HG02623 (cell line): ENCODE results near the gene GNB5.

Experiments
- ATAC-seq: cut with Tn5 transposase; IDR thresholded peaks from one replicate; pipeline ENCODE4 v1.9.1; 2021; ENCODE audit warnings: moderate library complexity; ENCODE audit not compliant: unreplicated experiment

The GNB5 gene

GRCh38 chr15:52115598-52116427 is 75.4 kb downstream of the GNB5 start:
- no peak for ATAC-seq

GRCh38 chr15:52114261-52115055 is 76.7 kb downstream of the GNB5 start:
- ATAC-seq = no peak

GRCh38 chr15:52113708-52114107 is 77.5 kb downstream of the GNB5 start:
- ATAC-seq = no peak

GRCh38 chr15:52113235-52113634 is 78.0 kb downstream of the GNB5 start:
- ATAC-seq = no peak

- no peak for ATAC-seq
Observed at GRCh38 chr15:52112203-52112750, 78.9 kb downstream of the GNB5 start.

GRCh38 chr15:52111517-52112202 is 79.5 kb downstream of the GNB5 start:
- no peak for ATAC-seq

GRCh38 chr15:52109559-52110451 is 81.4 kb downstream of the GNB5 start:
- peak; percentile 41 for ATAC-seq

- ATAC-seq = no peak
Observed at GRCh38 chr15:52107238-52107637, 84.0 kb downstream of the GNB5 start.

GRCh38 chr15:52106641-52107040 is 84.6 kb downstream of the GNB5 start:
- ATAC-seq = no peak

- no peak for ATAC-seq
Observed at GRCh38 chr15:52105846-52106245, 85.3 kb downstream of the GNB5 start.

GRCh38 chr15:52104532-52105004 is 86.6 kb downstream of the GNB5 start:
- ATAC-seq = peak; percentile 55

- peak; percentile 42 for ATAC-seq
Observed at GRCh38 chr15:52103217-52104207, 87.7 kb downstream of the GNB5 start.

- no peak for ATAC-seq
Observed at GRCh38 chr15:52102463-52102862, 88.7 kb downstream of the GNB5 start.

GRCh38 chr15:52101542-52102323 is 89.5 kb downstream of the GNB5 start:
- no peak for ATAC-seq

GRCh38 chr15:52100807-52101442 is 90.3 kb downstream of the GNB5 start:
- no peak for ATAC-seq

- ATAC-seq = no peak
Observed at GRCh38 chr15:52099651-52100272, 91.4 kb downstream of the GNB5 start.

GRCh38 chr15:52098323-52098722 is 92.9 kb downstream of the GNB5 start:
- ATAC-seq = no peak
